GM18858 (cell line): ENCODE measurements around the gene CTLA4.
A peak's percentile ranks its signal among the peaks of the same experiment; 100 is the strongest.

Source experiments
- ATAC-seq: cut with Tn5 transposase; IDR thresholded peaks from one replicate; pipeline ENCODE4 v1.9.1; 2021; ENCODE audit not compliant: unreplicated experiment

The CTLA4 gene

DNA sequence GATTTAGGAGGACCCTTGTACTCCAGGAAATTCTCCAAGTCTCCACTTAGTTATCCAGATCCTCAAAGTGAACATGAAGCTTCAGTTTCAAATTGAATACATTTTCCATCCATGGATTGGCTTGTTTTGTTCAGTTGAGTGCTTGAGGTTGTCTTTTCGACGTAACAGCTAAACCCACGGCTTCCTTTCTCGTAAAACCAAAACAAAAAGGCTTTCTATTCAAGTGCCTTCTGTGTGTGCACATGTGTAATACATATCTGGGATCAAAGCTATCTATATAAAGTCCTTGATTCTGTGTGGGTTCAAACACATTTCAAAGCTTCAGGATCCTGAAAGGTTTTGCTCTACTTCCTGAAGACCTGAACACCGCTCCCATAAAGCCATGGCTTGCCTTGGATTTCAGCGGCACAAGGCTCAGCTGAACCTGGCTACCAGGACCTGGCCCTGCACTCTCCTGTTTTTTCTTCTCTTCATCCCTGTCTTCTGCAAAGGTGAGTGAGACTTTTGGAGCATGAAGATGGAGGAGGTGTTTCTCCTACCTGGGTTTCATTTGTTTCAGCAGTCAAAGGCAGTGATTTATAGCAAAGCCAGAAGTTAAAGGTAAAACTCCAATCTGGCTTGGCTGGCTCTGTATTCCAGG lies at the start of gene CTLA4:
Gene CTLA4 (plus strand): TSS at position 211 of the 640 bp plus-strand sequence. CDS start 172 bp downstream, at position 383.
- no peak for ATAC-seq

- no peak for ATAC-seq
Observed at GRCh38 chr2:203818656-203819055, 48.9 kb upstream of the CTLA4 start.

- no peak for ATAC-seq
Observed at GRCh38 chr2:203819434-203820133, 48.0 kb upstream of the CTLA4 start.

DNA sequence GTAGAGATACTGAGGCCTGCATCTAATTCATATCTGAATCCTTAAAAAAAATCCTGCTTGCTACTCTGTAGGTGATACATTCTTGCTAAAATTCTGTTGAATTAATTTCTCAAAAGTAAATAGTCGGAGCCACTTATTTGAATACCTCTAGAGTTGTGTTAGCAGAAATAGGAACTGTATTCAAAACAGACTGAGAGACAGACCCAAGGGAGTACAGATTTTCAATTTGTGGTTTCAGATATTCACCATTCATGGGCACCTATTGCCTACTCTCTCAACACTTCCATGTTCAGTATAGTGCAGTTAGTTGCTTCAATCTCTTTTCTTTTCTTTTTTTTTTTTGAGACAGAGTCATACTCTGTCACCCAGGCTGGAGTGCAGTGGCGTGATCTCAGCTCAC lies 46.6 kb upstream of the CTLA4 start:
- peak; percentile 89 for ATAC-seq

GRCh38 chr2:203822240-203822639 lies 45.3 kb upstream of the CTLA4 start:
- no peak for ATAC-seq

- no peak for ATAC-seq
Observed at GRCh38 chr2:203823173-203823572, 44.4 kb upstream of the CTLA4 start.

GRCh38 chr2:203824057-203824456 lies 43.5 kb upstream of the CTLA4 start:
- ATAC-seq, result no peak

- ATAC-seq, result no peak
Observed at GRCh38 chr2:203824603-203825002, 43.0 kb upstream of the CTLA4 start.

- no peak for ATAC-seq
Observed at GRCh38 chr2:203826704-203827103, 40.9 kb upstream of the CTLA4 start.

DNA sequence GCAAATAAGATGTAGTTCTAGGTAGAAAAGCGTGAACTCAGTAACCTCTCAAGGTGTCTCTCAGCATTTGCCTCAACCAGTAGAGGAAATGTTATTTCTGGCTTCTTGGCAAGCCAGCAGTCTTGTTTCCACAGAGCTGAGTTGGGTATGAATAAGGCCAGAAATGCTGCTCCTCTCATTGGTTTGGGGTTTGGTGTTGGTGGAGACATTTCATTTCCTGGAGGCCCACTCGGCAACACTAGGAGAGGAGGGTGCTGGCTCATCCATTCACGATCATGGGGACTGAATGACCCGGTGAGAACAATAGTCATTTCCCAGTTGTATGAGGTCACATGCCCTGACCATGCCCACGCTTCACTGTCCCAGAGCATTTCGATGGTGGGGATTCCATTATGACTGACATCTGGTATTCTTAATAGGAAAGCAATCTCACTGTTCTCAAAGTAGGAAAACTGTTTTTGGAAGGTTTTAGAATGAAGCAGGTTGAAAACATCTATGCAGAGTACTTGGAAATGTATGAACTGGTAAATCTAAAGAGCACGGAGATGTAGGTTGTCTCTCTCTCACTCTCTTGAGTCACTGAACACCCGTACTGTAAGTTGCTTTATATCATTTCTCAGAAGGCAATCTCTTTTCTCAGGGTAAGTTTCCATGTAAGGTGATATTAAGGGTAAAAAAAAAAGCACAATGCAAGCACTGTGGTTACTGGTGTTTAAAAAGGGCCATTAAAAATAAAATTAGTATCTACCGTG lies 37.1 kb upstream of the CTLA4 start:
- ATAC-seq, result no peak

DNA sequence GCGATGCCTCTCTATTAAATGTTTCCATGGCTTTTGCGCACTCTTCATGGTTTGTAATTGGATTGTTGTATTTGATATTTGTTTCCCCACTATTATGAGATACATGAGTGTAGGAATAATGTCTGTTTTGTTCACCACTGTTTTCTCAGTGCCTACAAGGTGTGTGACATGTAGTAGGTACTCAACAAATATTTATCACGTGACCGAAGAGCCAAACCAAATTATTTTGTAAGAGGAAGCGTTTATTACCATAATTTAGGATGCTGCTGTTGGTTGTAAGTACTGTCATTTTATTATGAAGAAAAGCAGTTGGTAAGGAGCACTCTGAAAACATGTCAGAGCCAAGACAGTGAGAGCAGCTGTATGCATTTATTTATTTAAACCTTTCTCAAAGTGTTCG lies 32.2 kb upstream of the CTLA4 start:
- no peak for ATAC-seq

- ATAC-seq, result no peak
Observed at GRCh38 chr2:203835892-203836800, 31.4 kb upstream of the CTLA4 start.

- no peak for ATAC-seq
Observed at GRCh38 chr2:203840655-203841205, 26.8 kb upstream of the CTLA4 start.

DNA sequence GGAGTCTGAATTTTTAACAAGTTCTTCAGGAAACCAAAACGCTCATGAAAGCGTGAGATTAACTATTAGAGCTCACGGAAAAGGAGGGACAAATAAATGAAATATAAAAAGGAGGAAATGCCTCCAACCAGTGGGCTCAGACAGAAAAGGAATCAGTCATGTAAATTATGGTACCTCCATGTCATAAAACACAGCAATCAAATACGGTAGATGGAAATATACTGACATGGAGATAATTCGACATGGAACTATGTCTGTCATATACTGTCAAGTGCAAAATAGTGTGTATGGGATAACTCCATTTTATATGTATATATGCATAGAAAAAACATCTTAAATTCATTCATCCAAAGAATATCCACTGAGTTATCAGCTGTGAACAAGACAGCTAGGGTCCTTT lies 25.9 kb upstream of the CTLA4 start:
- no peak for ATAC-seq

DNA sequence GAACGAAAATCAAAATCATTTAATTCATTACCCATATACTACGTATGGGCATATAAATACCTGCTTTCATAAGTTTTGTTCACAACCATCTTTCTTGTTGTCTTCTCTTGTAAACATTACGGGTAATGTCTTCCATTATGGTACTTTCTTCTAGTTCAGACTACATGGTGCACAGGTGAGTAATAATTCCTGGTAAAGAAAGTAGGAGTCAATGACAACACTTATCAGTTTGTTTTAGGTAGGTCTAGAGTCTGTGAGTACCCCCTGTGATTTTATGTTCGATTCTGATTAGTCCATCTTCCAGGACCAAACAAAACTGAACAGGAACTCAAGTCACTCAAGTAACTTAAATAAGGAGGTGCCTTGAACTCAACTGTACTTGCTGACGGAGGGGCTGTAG lies 25.2 kb upstream of the CTLA4 start:
- no peak for ATAC-seq

DNA sequence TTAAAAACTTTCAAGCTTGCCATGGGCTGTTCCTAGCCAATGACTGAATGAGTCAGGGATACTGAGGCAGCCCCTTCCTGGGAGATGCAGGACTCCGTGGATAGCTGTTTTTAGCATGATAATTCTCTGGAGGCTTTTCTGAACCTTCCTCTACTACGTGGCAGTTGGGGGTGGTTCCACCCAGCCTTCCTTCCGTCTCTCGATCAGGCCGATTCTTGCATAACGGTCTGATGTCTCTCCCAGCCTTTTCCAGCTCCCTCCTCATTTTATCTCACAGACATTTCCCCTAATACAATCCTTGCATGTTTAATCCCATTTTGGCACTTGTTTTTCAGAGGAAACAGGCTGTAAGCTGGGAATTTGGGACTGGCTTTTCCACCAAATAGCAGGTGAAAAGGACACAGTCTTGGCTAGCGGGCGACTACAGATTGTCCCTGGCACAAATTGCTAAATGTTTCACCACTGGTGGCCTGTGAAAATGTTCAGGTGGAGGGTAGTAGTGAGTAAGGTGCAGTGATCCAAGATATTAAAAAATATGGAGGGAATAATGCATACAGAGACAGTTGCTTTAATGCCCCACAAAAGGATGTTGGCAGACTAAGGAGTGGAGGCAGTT lies 21.0 kb upstream of the CTLA4 start:
- no peak for ATAC-seq

GRCh38 chr2:203849010-203849409 lies 18.6 kb upstream of the CTLA4 start:
- no peak for ATAC-seq

DNA sequence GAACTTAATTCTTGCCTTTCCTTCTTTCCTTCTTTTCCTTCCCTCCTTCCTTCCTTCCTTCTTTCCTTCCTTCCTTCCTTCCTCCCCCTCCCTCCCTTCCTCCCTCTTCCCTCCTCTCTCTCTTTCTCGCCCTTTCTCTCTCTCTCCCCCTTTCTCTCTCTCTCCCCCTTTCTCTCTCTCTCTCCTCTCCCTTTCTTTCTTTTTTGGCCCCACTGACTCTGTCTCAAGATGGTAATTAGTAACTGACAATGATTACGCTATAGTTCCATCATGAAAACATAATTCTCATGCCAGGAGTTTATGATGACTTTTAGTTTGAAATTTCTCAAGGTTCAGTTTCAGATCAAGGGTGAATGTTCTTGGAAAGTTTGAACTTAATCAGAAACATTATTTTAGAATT lies 14.8 kb upstream of the CTLA4 start:
- ATAC-seq, result no peak

GRCh38 chr2:203853271-203853670 lies 14.3 kb upstream of the CTLA4 start:
- ATAC-seq, result no peak

DNA sequence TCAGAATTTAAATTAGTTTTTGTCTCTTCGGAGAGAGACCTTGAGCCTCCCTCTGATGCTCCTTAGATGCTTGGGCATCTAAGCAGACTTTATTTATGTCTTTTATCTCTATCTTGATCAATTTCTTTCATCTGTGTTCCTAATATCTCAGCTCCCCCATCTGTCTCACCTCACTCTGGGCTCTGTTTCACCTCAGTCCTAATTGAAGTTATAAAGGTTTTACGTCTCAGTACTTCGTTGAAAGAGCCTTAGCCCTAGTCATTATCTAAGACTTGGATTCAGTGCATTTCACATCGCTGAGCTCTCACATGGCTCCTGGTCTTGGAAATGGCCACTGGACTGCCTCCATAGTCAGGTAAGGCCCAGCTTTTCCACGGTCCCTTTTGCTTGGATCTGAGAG lies 13.8 kb upstream of the CTLA4 start:
- ATAC-seq, result no peak
